OCI-LY7 (cell line): ENCODE data around the gene DPP10. TPM values are rescaled to one million over a fixed set of nuclear protein-coding genes. Genes with fewer than 3 reads are reported as not detected.

Experiments used
- BruUV-seq: library from RNA; stranded (reverse); fragments of 400-500 nt; replicated peaks from 2 replicates; lab custom pipeline; 2021; lab: Mats Ljungman, UMichigan
- CTCF ChIA-PET: fragments of 300-600 bp; sonication (Branson Sonifier 250); formaldehyde crosslinking; loops from one replicate; lab custom pipeline; 2022; ENCODE audit warnings: antibody characterized with exemption; ENCODE audit not compliant: unreplicated experiment; lab: Charles Lee
- POLR2A ChIA-PET: fragments of 300-600 bp; sonication (Branson Sonifier 250); formaldehyde crosslinking; loops from one replicate; lab custom pipeline; 2022; ENCODE audit warnings: antibody characterized with exemption; lab: Charles Lee
- DNase-seq: peaks from one replicate; pipeline ENCODE4 v3.0.0-alpha.2; 2015; ENCODE audit warnings: low spot score
- H2AFZ ChIP-seq: fragments of 200-600 bp; sonication (generic), shearing (Covaris generic); 2 replicates; pipeline ENCODE4 v1.6.1; 2014; ENCODE audit warnings: mild to moderate bottlenecking, antibody characterized with exemption, low read length, moderate library complexity
- H3K27ac ChIP-seq: fragments of 200-600 bp; sonication (generic); 2 replicates; pipeline ENCODE4 v1.5.1; 2014; ENCODE audit warnings: mixed run types, low read depth, mild to moderate bottlenecking, moderate library complexity, low read length, inconsistent platforms; ENCODE audit not compliant: poor library complexity, severe bottlenecking
- H3K36me3 ChIP-seq: fragments of 200-600 bp; sonication (generic); 2 replicates; pipeline ENCODE4 v1.6.1; 2014; ENCODE audit warnings: mild to moderate bottlenecking, antibody characterized with exemption, low read length, moderate library complexity, mixed read lengths; ENCODE audit not compliant: insufficient read depth
- H3K4me1 ChIP-seq: fragments of 200-600 bp; sonication (generic); 2 replicates; pipeline ENCODE4 v1.5.1; 2014; ENCODE audit warnings: mild to moderate bottlenecking, low read length; ENCODE audit not compliant: insufficient read depth, poor library complexity, severe bottlenecking
- H3K4me2 ChIP-seq: fragments of 200-600 bp; sonication (generic); 2 replicates; pipeline ENCODE4 v1.6.1; 2014; ENCODE audit warnings: mild to moderate bottlenecking, low read length
- H3K4me3 ChIP-seq: fragments of 200-600 bp; sonication (generic); 2 replicates; pipeline ENCODE4 v1.5.1; 2014; ENCODE audit warnings: mild to moderate bottlenecking, low read depth, low read length; ENCODE audit not compliant: poor library complexity, severe bottlenecking
- H3K79me2 ChIP-seq: fragments of 200-600 bp; sonication (generic); 2 replicates; pipeline ENCODE4 v1.6.1; 2016; ENCODE audit warnings: low read depth, mild to moderate bottlenecking, low read length, moderate library complexity, mixed read lengths; ENCODE audit not compliant: insufficient read depth
- H3K9me2 ChIP-seq: fragments of 200-600 bp; sonication (generic); 2 replicates; pipeline ENCODE4 v1.6.1; 2016; ENCODE audit warnings: mild to moderate bottlenecking, low read length, mixed read lengths; ENCODE audit not compliant: insufficient read depth
- H3K9me3 ChIP-seq: fragments of 200-600 bp; sonication (generic); 2 replicates; pipeline ENCODE4 v1.6.1; 2014; ENCODE audit warnings: mild to moderate bottlenecking, mixed run types, low read length, mixed read lengths
- H4K20me1 ChIP-seq: fragments of 200-600 bp; sonication (generic); 2 replicates; pipeline ENCODE4 v1.6.1; 2014; ENCODE audit warnings: mild to moderate bottlenecking, antibody characterized with exemption, low read length, moderate library complexity, mixed read lengths; ENCODE audit not compliant: insufficient read depth
- CTCF ChIP-seq: fragments of 200-600 bp; sonication (generic); conservative IDR thresholded peaks from 2 replicates; pipeline ENCODE4 v1.5.1; 2014; ENCODE audit warnings: mild to moderate bottlenecking, antibody characterized with exemption, low read length, moderate library complexity, mixed read lengths
- EZH2phosphoT487 ChIP-seq: fragments of 200-600 bp; sonication (generic); IDR thresholded peaks from 2 replicates; pipeline ENCODE4 v1.6.1; 2018; ENCODE audit warnings: low read depth, borderline replicate concordance, mild to moderate bottlenecking, mixed run types, antibody characterized with exemption, low read length, moderate library complexity, mixed read lengths
- intact Hi-C: fragments of 100-400 bp; cut with micrococcal nuclease; formaldehyde crosslinking; loops from one replicate; pipeline ENCODE4 v1.10.0; 2022; ENCODE audit not compliant: unreplicated experiment
- total RNA-seq, 2 experiments: library from RNA; depleted of rRNA in 1 of 2; stranded (reverse); fragments of >200 nt in 1 of 2; shearing (Covaris generic) in 1 of 2; gene quantifications; 2 replicates each; pipeline ENCODE4 v1.2.3, GENCODE V29; 2014 to 2022

DPP10 gene
- total RNA-seq, 2 experiments from 2014 or later, result not detected

- Histone ChIP-seq H3K27ac (no peak overlapping the region), H3K79me2 (no peaks in the 10 kb centered on the region), H3K36me3 (no peaks in the 10 kb centered on the region), H3K4me3 (no peak overlapping the region), H2AFZ (no peak overlapping the region), H3K9me3 (no peaks in the 10 kb centered on the region), H3K4me1 (no peaks in the 10 kb centered on the region), H4K20me1 (no peaks in the 10 kb centered on the region), H3K4me2 (no peak overlapping the region), H3K9me2 (no peaks in the 10 kb centered on the region)
- TF ChIP-seq EZH2phosphoT487 (no peak), CTCF (no peak)
- POLR2A ChIA-PET, result no interaction called here
- CTCF ChIA-PET, result no interaction called here
- BruUV-seq, result no TSS peak
- intact Hi-C loops, result no loop called here
- no peak for DNase-seq
Measured at GRCh38 chr2:114797540-114797939, 355.1 kb downstream of the DPP10 start.

GRCh38 chr2:114797942-114798341, 355.5 kb downstream of the DPP10 start:
- Histone ChIP-seq H3K9me2 (no peaks in the 10 kb centered on the region), H2AFZ (no peak overlapping the region), H3K27ac (no peak overlapping the region), H3K79me2 (no peaks in the 10 kb centered on the region), H3K4me1 (no peaks in the 10 kb centered on the region), H3K4me2 (no peak overlapping the region), H3K4me3 (no peak overlapping the region), H3K36me3 (no peaks in the 10 kb centered on the region), H4K20me1 (no peaks in the 10 kb centered on the region), H3K9me3 (no peaks in the 10 kb centered on the region)
- no peak for DNase-seq
- ChIA-PET POLR2A (no interaction called here), CTCF (no interaction called here)
- intact Hi-C loops, result no loop called here
- no TSS peak for BruUV-seq
- TF ChIP-seq CTCF (no peak), EZH2phosphoT487 (no peak)

GRCh38 chr2:114800371-114800770, 357.9 kb downstream of the DPP10 start:
- Histone ChIP-seq H3K79me2 (no peaks in the 10 kb centered on the region), H3K27ac (no peak overlapping the region), H4K20me1 (no peaks in the 10 kb centered on the region), H3K36me3 (no peaks in the 10 kb centered on the region), H3K9me3 (no peaks in the 10 kb centered on the region), H3K4me1 (no peaks in the 10 kb centered on the region), H3K4me2 (no peak overlapping the region), H3K4me3 (no peak overlapping the region), H2AFZ (no peak overlapping the region), H3K9me2 (no peaks in the 10 kb centered on the region)
- intact Hi-C loops, result no loop called here
- ChIA-PET CTCF (no interaction called here), POLR2A (no interaction called here)
- no peak for DNase-seq
- no TSS peak for BruUV-seq
- TF ChIP-seq CTCF (no peak), EZH2phosphoT487 (no peak)
